ENCODE measurements around the gene ACP7.
"Not testable (repeated sequence)": the region's sequence is repeated elsewhere in the genome, so short reads cannot be mapped to it uniquely, and the experiment has no call there.

ACP7 gene

GRCh38 chr19:39078436-39079200 is 5.5 kb upstream of the ACP7 start:
- no peak for FAIRE-seq

DNA sequence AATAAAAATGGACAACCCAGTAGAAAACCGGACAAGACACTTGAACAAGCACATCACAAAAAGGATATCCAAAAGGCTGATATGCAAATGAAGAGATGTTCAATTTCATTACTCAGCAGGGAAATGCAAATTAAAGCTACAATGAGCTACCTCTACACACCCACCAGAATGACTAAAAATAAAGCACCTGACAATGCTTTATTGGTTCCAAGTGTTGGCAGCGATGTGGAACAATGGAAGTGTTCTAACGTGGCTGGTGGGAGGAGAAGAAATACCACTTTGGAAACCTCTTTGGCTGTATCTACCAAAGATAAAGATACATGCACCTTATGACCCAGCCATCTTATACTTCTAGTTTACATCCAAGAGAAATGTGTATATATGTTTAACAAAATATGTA is 3.7 kb upstream of the ACP7 start:
- no peak for FAIRE-seq

DNA sequence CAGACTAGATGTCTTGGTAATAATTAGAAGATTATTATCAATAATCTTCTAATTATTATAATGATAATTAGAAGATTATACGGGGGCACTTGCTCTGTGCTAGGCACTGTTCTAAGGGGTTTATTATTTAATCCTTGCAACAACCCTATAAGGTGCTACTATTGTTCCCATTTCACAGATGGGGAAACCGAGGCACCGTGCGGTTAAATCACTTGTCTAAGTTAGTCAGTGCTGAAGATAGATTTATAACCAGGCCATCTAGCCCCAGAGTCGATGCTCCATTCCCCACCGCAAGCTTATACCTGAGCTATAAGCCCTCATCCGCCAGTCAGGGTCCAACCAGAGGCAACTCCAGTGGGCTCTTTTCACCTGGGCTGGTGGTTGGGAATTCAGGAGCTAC is 2.0 kb upstream of the ACP7 start:
- FAIRE-seq = no peak

DNA sequence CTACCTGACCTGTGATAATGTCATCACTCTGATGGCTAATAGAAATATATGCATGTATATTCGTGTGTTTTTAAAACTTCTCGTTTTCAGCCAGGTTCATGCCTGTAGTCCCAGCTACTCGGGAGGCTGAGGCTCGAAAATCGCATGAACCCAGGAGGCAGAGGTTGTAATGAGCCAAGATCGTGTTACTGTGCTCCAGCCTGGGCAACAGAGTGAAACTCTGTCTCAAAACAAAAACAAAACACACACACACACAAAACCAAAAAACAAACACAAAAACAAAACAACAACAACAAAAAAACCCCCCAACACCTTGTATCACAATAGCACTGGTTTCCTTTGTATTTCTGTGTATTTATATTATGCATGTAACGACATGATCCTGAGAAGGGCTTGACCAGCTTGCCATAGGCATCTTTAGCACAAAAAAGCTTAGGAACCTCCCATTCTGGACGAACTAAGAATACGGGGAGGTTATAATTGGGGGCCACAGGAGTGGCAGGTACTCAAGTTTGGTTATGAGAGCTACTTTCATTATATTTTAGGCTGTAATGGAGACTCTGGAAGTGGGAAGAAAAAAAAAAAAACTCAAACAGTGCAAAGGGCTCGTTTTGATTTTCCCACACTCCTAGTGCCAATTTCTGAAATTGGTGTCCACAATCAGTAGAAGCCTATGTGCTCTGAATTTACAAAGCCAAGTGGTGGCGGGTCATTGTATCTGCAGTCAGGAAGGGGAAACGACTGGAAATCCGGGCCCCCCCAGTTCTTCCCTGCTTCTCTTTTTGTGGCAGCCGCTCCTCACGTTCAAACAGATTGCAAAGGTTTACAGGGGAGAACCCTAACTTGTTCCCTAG is 1.2 kb upstream of the ACP7 start:
- FAIRE-seq = no peak

DNA sequence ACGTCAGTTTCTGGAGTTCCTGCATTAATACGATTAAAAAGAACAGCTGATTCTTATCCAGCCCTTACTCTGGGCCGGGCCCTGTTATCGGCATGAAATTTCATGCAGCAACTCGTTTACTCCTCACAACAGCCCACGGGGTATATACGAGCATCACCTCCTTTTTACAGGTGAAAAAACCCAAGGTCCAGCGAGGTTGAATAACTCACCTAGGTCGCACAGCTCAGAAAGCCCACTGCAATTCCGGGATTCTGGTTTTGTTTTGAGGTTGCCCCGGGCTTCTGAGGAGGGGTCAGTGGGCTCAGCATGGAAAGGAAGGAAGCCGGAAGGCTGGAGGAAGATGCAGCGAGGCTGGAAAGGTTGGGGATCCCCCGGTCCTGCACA is 577 bp upstream of the ACP7 start:
- no peak for FAIRE-seq

DNA sequence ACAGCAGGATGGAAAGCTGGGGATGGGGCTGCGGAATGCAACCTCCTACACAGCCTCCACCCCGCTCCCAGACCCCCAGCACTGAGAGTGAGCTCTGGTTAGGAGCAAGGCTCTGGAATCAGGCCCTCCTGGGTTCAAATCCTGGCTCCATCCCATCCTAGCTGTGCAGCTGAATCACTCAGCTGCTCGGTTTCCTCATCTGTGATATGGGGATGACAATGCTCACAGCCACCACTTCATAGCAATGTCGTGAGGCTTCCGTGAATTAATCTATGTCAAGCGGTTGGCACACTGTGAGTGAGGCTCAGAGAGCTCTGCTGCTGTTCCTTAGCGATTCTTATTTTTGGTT is 538 bp downstream of the ACP7 start:
- no peak for FAIRE-seq

- FAIRE-seq = no peak
Measured at GRCh38 chr19:39085392-39085791, 1.2 kb downstream of the ACP7 start.

DNA sequence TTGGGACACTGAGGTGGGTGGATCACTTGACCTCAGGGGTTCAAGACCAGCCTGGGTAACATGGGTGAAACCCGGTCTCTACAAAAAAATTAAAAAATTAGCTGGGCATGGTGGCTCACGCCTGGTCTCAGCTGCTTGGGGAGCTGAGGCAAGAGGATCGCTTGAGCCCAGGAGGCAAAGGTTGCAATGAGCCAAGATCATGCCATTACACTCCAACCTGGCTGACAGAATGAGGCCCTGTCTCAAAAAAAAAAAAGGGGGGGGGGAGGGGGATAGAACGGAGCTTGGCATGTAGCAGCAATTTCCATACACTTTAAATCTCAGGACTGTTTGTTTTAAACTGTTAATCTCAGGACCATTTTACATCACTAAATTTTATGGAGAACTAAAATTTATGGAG is 2.2 kb downstream of the ACP7 start:
- FAIRE-seq = no peak

- FAIRE-seq = no peak
Measured at GRCh38 chr19:39087907-39088686, 3.9 kb downstream of the ACP7 start.

DNA sequence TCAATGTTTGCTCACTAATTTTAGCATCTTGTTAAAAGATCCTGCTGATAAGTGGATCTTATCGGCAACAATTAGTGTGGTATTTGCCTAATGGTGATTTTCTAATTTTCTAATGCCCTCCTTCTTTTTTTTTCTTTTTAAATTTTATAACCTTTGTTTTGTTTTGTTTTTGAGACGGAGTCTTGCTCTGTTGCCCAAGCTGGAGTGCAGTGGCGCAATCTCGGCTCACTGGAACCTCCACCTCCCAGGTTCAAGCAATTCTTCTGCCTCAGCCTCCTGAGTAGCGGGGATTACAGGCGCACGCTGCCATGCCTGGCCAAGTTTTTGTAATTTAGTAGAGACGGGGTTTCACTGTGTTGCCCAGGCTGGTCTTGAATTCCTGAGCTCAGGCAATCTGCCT is 5.8 kb downstream of the ACP7 start:
- not testable (repeated sequence) for FAIRE-seq

DNA sequence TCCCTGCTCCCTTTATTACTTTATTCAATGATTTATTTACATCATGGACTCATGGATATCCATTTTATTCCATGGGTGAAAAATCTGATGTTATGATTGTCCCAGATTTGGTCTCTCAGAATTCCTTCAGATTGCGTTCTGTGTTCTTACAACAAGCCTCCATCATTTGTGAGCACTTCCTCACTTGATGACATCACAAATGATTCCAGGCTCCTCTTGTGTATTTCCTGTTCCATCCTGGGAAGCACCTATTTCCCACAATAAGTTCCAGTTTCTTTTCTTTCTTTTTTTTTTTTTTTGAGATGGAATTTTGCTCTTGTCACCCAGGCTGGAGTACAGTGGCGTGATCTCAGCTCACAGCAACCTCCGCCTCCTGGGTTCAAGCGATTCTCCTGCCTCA is 6.7 kb downstream of the ACP7 start:
- no peak for FAIRE-seq

DNA sequence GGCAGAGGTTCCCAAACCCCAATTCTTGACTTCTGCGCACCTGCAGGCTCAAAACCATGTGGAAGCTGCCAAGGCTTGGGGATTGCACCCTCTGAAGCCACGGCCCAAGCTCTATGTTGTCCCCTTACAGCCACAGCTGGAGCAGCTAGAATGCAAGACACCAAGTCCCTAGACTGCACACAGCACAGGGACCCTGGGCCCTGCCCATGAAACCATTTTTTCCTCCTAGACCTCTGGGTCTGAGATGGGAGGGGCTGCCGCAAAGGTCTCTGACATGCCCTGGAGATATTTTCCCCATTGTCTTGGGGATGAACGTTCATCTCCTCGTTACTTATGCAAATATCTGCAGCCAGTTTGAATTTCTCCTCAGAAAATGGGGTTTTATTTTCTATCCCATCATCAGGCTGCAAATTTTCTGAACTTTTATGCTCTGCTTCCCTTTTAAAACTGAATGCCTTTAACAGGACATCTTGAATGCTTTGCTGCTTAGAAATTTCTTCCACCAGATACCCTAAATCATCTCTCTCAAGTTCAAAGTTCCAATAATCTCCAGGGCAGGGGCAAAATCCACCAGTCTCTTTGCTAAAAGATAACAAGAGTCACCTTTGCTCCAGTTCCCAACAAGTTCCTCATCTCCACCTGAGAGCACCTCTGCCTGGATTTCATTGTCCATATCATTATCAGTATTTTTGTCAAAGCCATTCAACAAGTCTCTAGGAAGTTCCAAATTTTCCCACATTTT is 11.8 kb downstream of the ACP7 start:
- FAIRE-seq = not testable (repeated sequence)

DNA sequence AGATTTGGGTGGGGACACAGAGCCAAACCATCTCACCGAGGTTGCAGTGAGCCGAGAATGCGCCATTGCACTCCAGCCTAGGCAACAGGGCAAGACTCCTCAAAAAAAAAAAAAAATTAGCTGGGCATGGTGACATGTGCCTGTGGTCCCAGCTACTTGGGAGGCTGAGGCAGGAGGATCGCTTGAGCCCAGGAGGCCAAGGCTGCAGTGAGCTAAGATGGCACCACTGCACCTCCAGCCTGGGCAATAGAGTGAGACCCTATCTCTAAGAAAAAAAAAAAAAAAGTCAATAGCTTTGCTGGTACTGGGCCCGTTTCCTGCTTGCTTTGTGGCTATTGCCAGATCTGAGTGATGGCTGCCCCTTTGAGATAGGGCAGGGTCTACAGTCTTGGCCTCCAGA is 13.1 kb downstream of the ACP7 start:
- FAIRE-seq = no peak

- no peak for FAIRE-seq
Measured at GRCh38 chr19:39097721-39098120, 13.6 kb downstream of the ACP7 start.

DNA sequence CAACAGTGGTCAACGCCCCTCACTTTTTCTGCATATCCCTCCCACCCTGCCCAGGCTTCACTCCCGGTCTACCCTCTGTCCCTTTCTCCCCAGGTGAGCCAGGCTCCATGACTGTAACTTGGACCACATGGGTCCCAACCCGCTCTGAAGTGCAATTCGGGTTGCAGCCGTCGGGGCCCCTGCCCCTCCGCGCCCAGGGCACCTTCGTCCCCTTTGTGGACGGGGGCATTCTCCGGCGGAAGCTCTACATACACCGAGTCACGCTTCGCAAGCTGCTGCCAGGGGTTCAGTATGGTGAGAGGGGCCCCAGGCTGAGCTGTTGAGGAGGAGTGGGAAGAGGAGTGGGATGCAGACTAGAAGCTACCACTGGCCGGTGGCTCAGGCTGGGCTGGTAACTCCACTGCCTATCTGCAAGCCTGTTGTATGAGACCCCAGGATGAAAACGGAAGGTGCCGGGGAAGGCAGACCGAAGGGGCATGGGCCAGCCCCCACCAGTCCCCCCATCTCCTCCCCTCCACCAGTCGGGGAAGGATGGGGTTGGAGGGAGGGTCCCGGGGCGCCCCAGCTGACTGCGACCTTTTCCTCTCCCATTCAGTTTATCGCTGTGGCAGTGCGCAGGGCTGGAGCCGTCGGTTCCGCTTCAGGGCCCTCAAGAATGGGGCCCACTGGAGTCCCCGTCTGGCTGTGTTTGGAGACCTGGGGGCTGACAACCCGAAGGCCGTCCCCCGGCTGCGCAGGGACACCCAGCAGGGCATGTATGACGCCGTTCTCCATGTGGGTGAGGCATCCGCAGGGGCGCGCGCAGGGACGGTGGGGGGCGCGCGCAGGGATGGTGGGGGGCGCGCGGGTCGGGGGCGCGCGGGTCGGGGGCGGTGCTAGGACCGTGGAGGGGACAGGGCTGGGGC is 14.4 kb downstream of the ACP7 start:
- no peak for FAIRE-seq

DNA sequence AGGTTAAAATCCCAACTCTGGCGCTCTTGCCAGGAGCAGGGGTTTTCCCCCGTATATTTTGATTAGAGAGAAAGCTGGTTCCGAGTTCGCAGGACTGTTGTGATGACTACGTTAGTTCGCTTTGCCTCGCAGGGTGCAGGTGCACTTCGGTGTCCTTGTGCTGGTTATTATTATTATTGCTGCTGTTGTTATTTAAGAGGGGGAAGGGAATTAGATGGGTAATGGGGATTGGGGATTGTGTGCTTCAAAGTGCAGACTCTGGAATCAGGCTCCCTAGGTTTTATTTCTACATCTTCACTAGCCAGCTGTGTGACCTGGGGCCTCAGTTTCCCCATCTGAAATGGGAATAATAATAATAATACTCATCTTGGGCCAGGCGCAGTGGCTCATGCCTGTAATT is 15.2 kb downstream of the ACP7 start:
- no peak for FAIRE-seq

DNA sequence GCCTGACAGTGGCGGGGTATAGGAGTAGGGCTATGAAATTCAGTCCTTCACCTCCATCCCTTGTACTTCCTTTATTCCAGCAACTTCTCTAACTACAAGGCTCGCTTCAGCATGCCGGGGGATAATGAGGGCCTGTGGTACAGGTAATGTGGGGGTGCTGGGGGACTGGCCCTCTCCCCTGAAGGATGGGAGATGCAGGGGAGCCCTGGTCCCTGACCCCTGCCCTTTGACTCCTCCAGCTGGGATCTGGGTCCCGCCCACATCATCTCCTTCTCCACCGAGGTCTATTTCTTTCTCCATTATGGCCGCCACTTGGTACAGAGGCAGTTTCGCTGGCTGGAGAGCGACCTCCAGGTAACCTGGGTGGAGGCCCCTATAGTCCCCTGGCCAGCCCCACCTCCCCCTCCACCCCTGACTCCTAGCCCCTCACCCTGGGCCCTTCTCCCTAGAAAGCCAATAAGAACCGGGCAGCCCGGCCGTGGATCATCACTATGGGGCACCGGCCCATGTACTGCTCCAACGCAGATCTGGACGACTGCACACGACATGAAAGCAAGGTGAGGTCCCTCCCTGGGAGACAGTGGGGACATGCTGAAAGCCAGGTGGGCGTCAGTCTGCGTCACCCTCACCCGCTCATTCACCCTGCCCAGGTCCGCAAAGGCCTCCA is 16.5 kb downstream of the ACP7 start:
- no peak for FAIRE-seq

DNA sequence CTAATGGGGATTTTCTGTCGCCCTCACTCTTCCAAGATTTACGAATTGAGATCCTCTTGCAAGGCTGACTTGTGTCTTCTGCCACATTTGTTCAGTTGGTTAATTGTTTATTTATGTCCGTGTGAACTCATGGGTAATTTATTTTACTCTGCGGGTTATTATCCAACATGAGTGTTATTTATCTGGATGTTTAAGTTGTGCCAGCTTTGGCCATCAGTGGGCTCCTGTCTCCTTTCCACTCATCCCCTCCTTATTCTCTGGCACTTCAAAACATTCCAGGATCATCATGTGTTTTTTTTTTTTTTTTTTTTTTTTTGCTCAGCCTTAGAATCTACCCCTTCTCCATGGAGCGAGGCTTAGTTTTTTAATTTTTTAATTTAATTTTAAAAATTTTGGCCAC is 19.0 kb downstream of the ACP7 start:
- FAIRE-seq = no peak

- no peak for FAIRE-seq
Measured at GRCh38 chr19:39104186-39104596, 20.0 kb downstream of the ACP7 start.

- FAIRE-seq = no peak
Measured at GRCh38 chr19:39106194-39106593, 22.0 kb downstream of the ACP7 start.

GRCh38 chr19:39109641-39110040 is 25.5 kb downstream of the ACP7 start:
- no peak for FAIRE-seq

All from A204.1 (cell line).